Astrocyte of the cerebellum (primary cell): Measurements from ENCODE around the gene TAF1.

Experiments used
- DNase-seq: peaks from one replicate; pipeline ENCODE4 v3.0.0-alpha.2; 2011; ENCODE audit warnings: low read depth
- H3K4me3 ChIP-seq: 2 replicates; pipeline ENCODE4 v1.5.1; 2011; ENCODE audit warnings: mild to moderate bottlenecking, low read depth, low read length, moderate library complexity
- CTCF ChIP-seq: IDR thresholded peaks from 2 replicates; pipeline ENCODE4 v1.5.1; 2012; ENCODE audit warnings: low read length, low read depth, moderate library complexity, mild to moderate bottlenecking; ENCODE audit errors: missing control alignments
- in situ Hi-C: cut with HindIII; loops from 2 replicates; pipeline ENCODE4 v1.10.0; 2017; ENCODE audit warnings: low sequenced_read_pairs

Gene TAF1

GRCh38 chrX:71458866-71459265, 92.7 kb downstream of the TAF1 start:
- no peak for TF ChIP-seq CTCF
- in situ Hi-C loops, result no loop called here
- H3K4me3 ChIP-seq, result no peak overlapping the region
- DNase-seq, result no peak

GRCh38 chrX:71464968-71465367, 98.8 kb downstream of the TAF1 start:
- in situ Hi-C loops, result no loop called here
- DNase-seq, result no peak
- TF ChIP-seq CTCF, result no peak

GRCh38 chrX:71466979-71467523, 100.9 kb downstream of the TAF1 start:
- DNase-seq, result no peak
- no peak overlapping the region for H3K4me3 ChIP-seq
- in situ Hi-C loops, result no loop called here
- no peak for TF ChIP-seq CTCF

More at GRCh38 chrX:71464968-71465367, 98.8 kb downstream of the TAF1 start:
- H3K4me3 ChIP-seq, result no peak overlapping the region

- in situ Hi-C loops, result no loop called here
- no peak for DNase-seq
These were observed 109.8 kb downstream of the TAF1 start for GRCh38 chrX:71475785-71476540.

GRCh38 chrX:71482228-71482958, 116.2 kb downstream of the TAF1 start:
- in situ Hi-C loops, result no loop called here
- H3K4me3 ChIP-seq, result no peak overlapping the region
- DNase-seq, result no peak
- no peak for TF ChIP-seq CTCF

More at GRCh38 chrX:71475785-71476540, 109.8 kb downstream of the TAF1 start:
- no peak overlapping the region for H3K4me3 ChIP-seq
- no peak for TF ChIP-seq CTCF

- in situ Hi-C loops, result no loop called here
- no peak for TF ChIP-seq CTCF
- DNase-seq, result no peak
These were observed 121.7 kb downstream of the TAF1 start for GRCh38 chrX:71487814-71488213.

More at GRCh38 chrX:71487814-71488213, 121.7 kb downstream of the TAF1 start:
- H3K4me3 ChIP-seq, result no peak overlapping the region
